DND-41 (cell line): ENCODE results near the gene SURF6.
"Not testable (repeated sequence)": the region's sequence is repeated elsewhere in the genome, so short reads cannot be mapped to it uniquely, and the experiment has no call there.

Experiments used
- ATAC-seq: fragments of 200-7000 bp; cut with Tn5 transposase; 3 replicates; pipeline ENCODE4 v1.9.1; 2021; ENCODE audit warnings: low read depth; ENCODE audit not compliant: insufficient read depth
- DNase-seq: peaks from one replicate; pipeline ENCODE4 v3.0.0-alpha.2; 2020
- H2AFZ ChIP-seq: 2 replicates; pipeline ENCODE4 v1.6.0; 2012; ENCODE audit warnings: low read depth, low read length
- H3K27ac ChIP-seq: 2 replicates; pipeline ENCODE4 v1.5.1; 2012; ENCODE audit warnings: low read length, inconsistent platforms
- H3K27me3 ChIP-seq: fragments of 200-600 bp; sonication (generic); 2 replicates; pipeline ENCODE4 v1.6.0; 2012; ENCODE audit warnings: low read length, mild to moderate bottlenecking, inconsistent platforms; ENCODE audit not compliant: insufficient read depth, poor library complexity
- H3K36me3 ChIP-seq: 2 replicates; pipeline ENCODE4 v1.5.1; 2012; ENCODE audit warnings: low read length, inconsistent platforms; ENCODE audit not compliant: insufficient read depth
- H3K4me1 ChIP-seq: 2 replicates; pipeline ENCODE4 v1.5.1; 2012; ENCODE audit warnings: mild to moderate bottlenecking, low read length; ENCODE audit not compliant: insufficient read depth
- H3K4me2 ChIP-seq: 2 replicates; pipeline ENCODE4 v1.6.0; 2012; ENCODE audit warnings: mild to moderate bottlenecking, moderate library complexity, low read length, inconsistent platforms; ENCODE audit not compliant: insufficient read depth
- H3K4me3 ChIP-seq, 2 experiments: fragments of 200-600 bp in 1 of 2; shearing (Covaris generic) in 1 of 2; 2 replicates each; pipeline ENCODE4 v1.5.1; 2012 to 2016; ENCODE audit warnings: inconsistent platforms in 2 of 2, low read length in 2 of 2, mild to moderate bottlenecking in 2 of 2, low read depth in 1 of 2, moderate library complexity in 1 of 2
- H3K79me2 ChIP-seq: 2 replicates; pipeline ENCODE4 v1.6.0; 2012; ENCODE audit warnings: low read length, inconsistent platforms; ENCODE audit not compliant: insufficient read depth
- H3K9ac ChIP-seq: 2 replicates; pipeline ENCODE4 v1.6.0; 2012; ENCODE audit warnings: low read depth, mild to moderate bottlenecking, inconsistent platforms, low read length, moderate library complexity
- H3K9me3 ChIP-seq: 2 replicates; pipeline ENCODE4 v1.5.1; 2012; ENCODE audit warnings: low read length, moderate library complexity, mild to moderate bottlenecking, inconsistent platforms; ENCODE audit not compliant: insufficient read depth, severe bottlenecking
- H4K20me1 ChIP-seq: 2 replicates; pipeline ENCODE4 v1.6.0; 2012; ENCODE audit warnings: low read length; ENCODE audit not compliant: insufficient read depth
- EZH2 ChIP-seq: IDR thresholded peaks from 3 replicates; pipeline ENCODE4 v1.6.1; 2012; ENCODE audit warnings: borderline replicate concordance, low read depth, mild to moderate bottlenecking, moderate library complexity, low read length, inconsistent platforms; ENCODE audit not compliant: severe bottlenecking
- TF ChIP-seq, protein P1 (sequence below): IDR thresholded peaks from 2 replicates; pipeline ENCODE4 v1.5.1; 2012; ENCODE audit warnings: borderline replicate concordance, low read length, moderate library complexity, mild to moderate bottlenecking; ENCODE audit not compliant: poor library complexity, severe bottlenecking; ENCODE audit errors: extremely low read depth

The SURF6 gene

DNA sequence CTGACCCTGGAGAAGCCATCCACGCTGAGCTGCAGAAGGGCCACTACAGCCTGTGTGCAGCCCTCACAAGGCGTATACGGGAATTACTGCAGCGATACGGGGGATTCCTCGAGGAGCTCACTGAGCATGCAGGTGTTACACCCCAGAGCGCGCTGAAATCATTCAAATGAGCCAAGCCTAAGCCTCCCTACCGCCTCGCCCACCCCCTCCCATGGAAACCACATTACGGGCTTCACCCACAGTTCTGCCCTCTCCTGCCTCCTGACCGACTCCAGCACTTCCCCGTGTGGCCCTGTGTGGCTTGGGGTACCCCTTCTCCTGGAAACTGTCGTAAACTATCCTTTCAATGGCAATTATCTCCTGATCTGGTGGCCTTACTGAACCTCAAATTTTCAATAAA lies 13.3 kb downstream of the SURF6 start:
- TF ChIP-seq EZH2, result no peak
- TF ChIP-seq, protein P1, sequence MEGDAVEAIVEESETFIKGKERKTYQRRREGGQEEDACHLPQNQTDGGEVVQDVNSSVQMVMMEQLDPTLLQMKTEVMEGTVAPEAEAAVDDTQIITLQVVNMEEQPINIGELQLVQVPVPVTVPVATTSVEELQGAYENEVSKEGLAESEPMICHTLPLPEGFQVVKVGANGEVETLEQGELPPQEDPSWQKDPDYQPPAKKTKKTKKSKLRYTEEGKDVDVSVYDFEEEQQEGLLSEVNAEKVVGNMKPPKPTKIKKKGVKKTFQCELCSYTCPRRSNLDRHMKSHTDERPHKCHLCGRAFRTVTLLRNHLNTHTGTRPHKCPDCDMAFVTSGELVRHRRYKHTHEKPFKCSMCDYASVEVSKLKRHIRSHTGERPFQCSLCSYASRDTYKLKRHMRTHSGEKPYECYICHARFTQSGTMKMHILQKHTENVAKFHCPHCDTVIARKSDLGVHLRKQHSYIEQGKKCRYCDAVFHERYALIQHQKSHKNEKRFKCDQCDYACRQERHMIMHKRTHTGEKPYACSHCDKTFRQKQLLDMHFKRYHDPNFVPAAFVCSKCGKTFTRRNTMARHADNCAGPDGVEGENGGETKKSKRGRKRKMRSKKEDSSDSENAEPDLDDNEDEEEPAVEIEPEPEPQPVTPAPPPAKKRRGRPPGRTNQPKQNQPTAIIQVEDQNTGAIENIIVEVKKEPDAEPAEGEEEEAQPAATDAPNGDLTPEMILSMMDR, result no peak
- ATAC-seq (no peak), DNase-seq (no peak)
- Histone ChIP-seq H3K9ac (no peak overlapping the region), H3K4me2 (no peak overlapping the region), H3K9me3 (no peaks in the 10 kb centered on the region), H3K36me3 (no peaks in the 10 kb centered on the region), H2AFZ (no peak overlapping the region), H3K27me3 (no peaks in the 10 kb centered on the region), H3K4me1 (no peaks in the 10 kb centered on the region), H3K4me3 (no peak overlapping the region), H3K27ac (no peak overlapping the region), H4K20me1 (no peaks in the 10 kb centered on the region), H3K79me2 (no peaks in the 10 kb centered on the region)

DNA sequence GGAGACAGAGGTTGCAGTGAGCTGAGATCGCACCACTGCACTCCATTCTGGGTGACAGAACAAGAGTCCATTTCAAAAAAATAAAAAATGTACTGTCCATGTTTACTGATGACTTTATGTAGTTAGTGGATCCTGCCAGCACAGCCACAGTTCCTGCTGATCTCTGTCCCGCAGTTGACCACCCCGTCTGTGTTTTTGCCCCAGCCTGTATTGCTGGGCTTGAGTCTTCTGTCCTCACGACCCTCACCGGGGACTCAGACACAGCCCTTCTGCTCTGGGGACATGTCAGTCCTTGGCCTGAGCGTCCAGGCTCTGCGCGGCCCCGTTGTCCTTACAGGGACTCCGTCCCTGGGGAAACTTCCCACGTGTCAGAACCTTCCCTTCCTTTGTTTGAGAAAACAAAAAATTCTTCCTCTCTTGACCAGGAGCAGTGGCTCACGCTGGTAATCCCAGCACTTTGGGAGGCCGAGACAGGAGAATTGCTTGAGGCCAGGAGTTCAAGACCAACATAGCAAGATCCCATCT lies 14.5 kb downstream of the SURF6 start:
- Histone ChIP-seq H3K9me3 (no peaks in the 10 kb centered on the region), H3K4me1 (no peaks in the 10 kb centered on the region), H3K36me3 (no peaks in the 10 kb centered on the region), H3K4me3 (no peak overlapping the region), H3K79me2 (no peaks in the 10 kb centered on the region), H3K9ac (no peak overlapping the region), H3K27me3 (no peaks in the 10 kb centered on the region), H2AFZ (no peak overlapping the region), H4K20me1 (no peaks in the 10 kb centered on the region), H3K4me2 (no peak overlapping the region), H3K27ac (no peak overlapping the region)
- TF ChIP-seq EZH2, result no peak
- TF ChIP-seq, protein P1, result no peak
- DNase-seq (no peak), ATAC-seq (no peak)

DNA sequence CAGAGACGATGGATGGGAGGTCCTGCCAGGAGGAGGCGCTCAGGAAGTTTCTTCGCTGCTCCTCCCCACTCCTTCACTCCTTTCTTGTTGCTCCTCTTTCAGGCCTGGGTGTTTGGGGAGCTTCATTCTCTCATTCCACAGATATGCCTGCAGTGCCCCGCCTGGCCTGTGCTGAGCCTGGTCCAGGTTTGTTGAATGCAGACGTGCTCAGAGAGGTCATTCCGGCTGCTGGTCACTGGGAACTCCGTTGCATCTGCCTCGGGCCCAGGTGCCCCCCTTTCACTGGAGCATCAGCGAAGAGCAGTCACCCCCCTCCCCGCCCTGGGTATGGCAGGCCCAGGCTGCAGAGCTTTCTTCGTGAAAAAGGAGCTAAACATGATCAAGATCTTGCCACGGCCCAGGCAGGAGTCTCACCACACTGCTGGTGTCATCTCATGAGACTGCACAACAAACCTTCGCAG lies 15.5 kb downstream of the SURF6 start:
- TF ChIP-seq, protein P1, result no peak
- Histone ChIP-seq H3K27me3 (no peaks in the 10 kb centered on the region), H3K9me3 (no peaks in the 10 kb centered on the region), H3K4me2 (no peak overlapping the region), H3K27ac (no peak overlapping the region), H4K20me1 (no peaks in the 10 kb centered on the region), H3K79me2 (no peaks in the 10 kb centered on the region), H3K36me3 (no peaks in the 10 kb centered on the region), H2AFZ (no peak overlapping the region), H3K9ac (no peak overlapping the region), H3K4me1 (no peaks in the 10 kb centered on the region), H3K4me3 (no peak overlapping the region)
- ATAC-seq (no peak), DNase-seq (no peak)

DNA sequence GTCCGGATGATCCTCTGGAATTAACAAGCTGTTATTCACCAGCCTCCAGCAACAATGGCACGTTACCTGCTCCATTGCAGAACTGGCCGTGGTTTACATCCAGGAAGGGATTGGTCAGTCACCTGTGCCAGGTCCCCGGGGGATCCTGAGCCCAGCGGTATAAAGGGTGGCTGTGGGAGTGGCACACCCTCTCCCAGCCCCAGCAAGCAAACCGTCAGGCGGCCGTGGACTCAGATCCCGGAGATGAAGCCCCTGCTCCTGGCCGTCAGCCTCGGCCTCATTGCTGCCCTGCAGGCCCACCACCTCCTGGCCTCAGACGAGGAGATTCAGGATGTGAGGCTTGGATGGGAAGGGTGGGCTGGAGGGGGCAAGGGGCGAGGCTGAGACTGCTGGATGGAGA lies 18.4 kb downstream of the SURF6 start:
- H3K4me3 ChIP-seq, H3K4me1 ChIP-seq, H3K4me2 ChIP-seq, H2AFZ ChIP-seq, H3K27me3 ChIP-seq, H3K9ac ChIP-seq, H4K20me1 ChIP-seq, H3K36me3 ChIP-seq, DNase-seq, H3K79me2 ChIP-seq, H3K9me3 ChIP-seq, ATAC-seq, H3K27ac ChIP-seq: not testable (repeated sequence)
